ENCODE data around the gene CERK.

GRCh38 chr22:46749682-46750529 is 11.9 kb upstream of the CERK start:
- TF ChIP-seq EZH2 (IDR thresholded peaks at IDR 0.05) (no peak), POLR2AphosphoS5 (IDR thresholded peaks at IDR 0.05; ENCODE audit: borderline replicate concordance, low read depth, low read length) (no peak)

All from SK-N-MC (cell line).